ENCODE measurements around the gene PTPRA.
"Not testable (repeated sequence)": the region's sequence is repeated elsewhere in the genome, so short reads cannot be mapped to it uniquely, and the experiment has no call there.

PTPRA gene

GRCh38 chr20:2889797-2890196, 16.5 kb downstream of the PTPRA start:
- DNase-seq: no peak

- DNase-seq: no peak
These were observed 17.5 kb downstream of the PTPRA start for GRCh38 chr20:2890742-2891141.

- no peak for DNase-seq
These were observed 18.1 kb downstream of the PTPRA start for GRCh38 chr20:2891343-2891742.

- no peak for DNase-seq
These were observed 19.1 kb downstream of the PTPRA start for GRCh38 chr20:2892376-2892775.

GRCh38 chr20:2894221-2894620, 20.9 kb downstream of the PTPRA start:
- no peak for DNase-seq

GRCh38 chr20:2895154-2895553, 21.9 kb downstream of the PTPRA start:
- not testable (repeated sequence) for DNase-seq

GRCh38 chr20:2899243-2899642, 26.0 kb downstream of the PTPRA start:
- DNase-seq: no peak

GRCh38 chr20:2900845-2901592, 27.7 kb downstream of the PTPRA start:
- no peak for DNase-seq

- no peak for DNase-seq
These were observed 29.0 kb downstream of the PTPRA start for GRCh38 chr20:2902291-2902690.

- no peak for DNase-seq
These were observed 29.5 kb downstream of the PTPRA start for GRCh38 chr20:2902818-2903217.

GRCh38 chr20:2903686-2904085, 30.4 kb downstream of the PTPRA start:
- no peak for DNase-seq

GRCh38 chr20:2907519-2907918, 34.2 kb downstream of the PTPRA start:
- no peak for DNase-seq

GRCh38 chr20:2909953-2910352, 36.7 kb downstream of the PTPRA start:
- DNase-seq: no peak

- DNase-seq: no peak
These were observed 37.9 kb downstream of the PTPRA start for GRCh38 chr20:2911200-2911599.

GRCh38 chr20:2914160-2914559, 40.9 kb downstream of the PTPRA start:
- no peak for DNase-seq

- DNase-seq: no peak
These were observed 44.0 kb downstream of the PTPRA start for GRCh38 chr20:2917266-2917665.

GRCh38 chr20:2918096-2919049, 45.1 kb downstream of the PTPRA start:
- DNase-seq: no peak

- no peak for DNase-seq
These were observed 46.4 kb downstream of the PTPRA start for GRCh38 chr20:2919518-2920245.

GRCh38 chr20:2920473-2920872, 47.2 kb downstream of the PTPRA start:
- DNase-seq: no peak

- DNase-seq: no peak
These were observed 48.2 kb downstream of the PTPRA start for GRCh38 chr20:2921506-2921905.

GRCh38 chr20:2922957-2923356, 49.7 kb downstream of the PTPRA start:
- DNase-seq: no peak

- DNase-seq: no peak
These were observed 57.3 kb downstream of the PTPRA start for GRCh38 chr20:2930538-2930937.

GRCh38 chr20:2932498-2932897, 59.2 kb downstream of the PTPRA start:
- DNase-seq: no peak
